ENCODE results near the gene OVCA2. TPM values are rescaled to one million over a fixed set of nuclear protein-coding genes. Genes with fewer than 3 reads are reported as not detected.
A peak's percentile ranks its signal among the peaks of the same experiment; 100 is the strongest.

The OVCA2 gene
- polyA plus RNA-seq (41.2 to 58.1 TPM (median 53.5 TPM) in 3 replicates), polyA minus RNA-seq (31.3 to 46.1 TPM (median 45.4 TPM) in 3 replicates)
- 3.8 TPM for polyA plus RNA-seq (2011; ENCODE audit: low read depth)
- polyA plus RNA-seq (2011; cell fraction: cytosol; rRNA removed), result 49.1 and 57.0 TPM in 2 replicates
- 17.6 and 24.7 TPM in 2 replicates for polyA plus RNA-seq (2011; cell fraction: nucleus; rRNA removed)
- 31.2 and 45.0 TPM in 2 replicates for polyA plus RNA-seq (2012; ENCODE audit: low replicate concordance)
- polyA minus RNA-seq (2011; cell fraction: cytosol; rRNA and poly(A)+ RNA removed), result 34.9 TPM
- polyA minus RNA-seq (2011; cell fraction: nucleus; rRNA and poly(A)+ RNA removed), result 3.7 and 4.8 TPM in 2 replicates

DNA sequence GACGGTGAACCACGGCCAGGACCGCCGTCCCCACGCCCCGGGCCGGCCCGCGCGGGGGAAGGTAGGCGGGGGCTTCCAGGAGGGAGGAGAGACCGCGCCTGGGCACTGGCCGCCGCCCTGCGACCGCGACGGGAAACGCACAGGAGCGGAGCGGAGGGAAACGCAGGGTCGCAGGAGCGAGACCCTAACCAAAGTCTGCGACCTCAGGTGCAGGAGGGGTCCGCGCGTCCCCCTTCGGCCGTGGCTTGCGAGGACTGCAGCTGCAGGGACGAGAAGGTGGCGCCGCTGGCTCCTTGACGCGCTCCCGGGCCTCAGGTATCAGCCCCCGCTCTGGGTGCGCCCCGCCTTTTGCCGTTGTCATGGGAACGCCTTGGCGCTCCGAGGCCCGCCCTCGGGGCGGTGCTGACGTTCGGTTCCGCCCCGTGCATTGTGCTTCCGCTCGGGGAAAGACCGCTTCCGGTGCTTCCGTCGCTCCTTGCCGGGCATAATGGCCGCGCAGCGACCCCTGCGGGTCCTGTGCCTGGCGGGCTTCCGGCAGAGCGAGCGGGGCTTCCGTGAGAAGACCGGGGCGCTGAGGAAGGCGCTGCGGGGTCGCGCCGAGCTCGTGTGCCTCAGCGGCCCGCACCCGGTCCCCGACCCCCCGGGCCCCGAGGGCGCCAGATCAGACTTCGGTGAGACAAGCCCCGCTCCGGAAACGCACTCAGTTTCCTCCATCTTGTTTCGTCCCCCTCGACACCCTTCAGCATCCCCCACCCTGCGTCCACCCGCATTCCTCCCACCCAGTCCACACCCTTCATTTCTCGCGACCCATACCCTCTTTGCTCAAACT lies at the start of gene OVCA2:
Gene OVCA2 (plus strand): TSS at position 462 of the 829 bp plus-strand sequence. CDS start 26 bp downstream, at position 488.
- H2AFZ ChIP-seq (ENCODE audit: control insufficient read depth, low read length), result peak within 1 kb of the TSS; percentile 95
- H3K9me3 ChIP-seq (ENCODE audit: control insufficient read depth, low read depth, low read length), result no peaks in the 10 kb centered on the region
- DNase-seq (ENCODE audit: low read depth, low spot score), result no peak
- H3K4me3 ChIP-seq (ENCODE audit: control insufficient read depth in 2 of 3, extremely low read depth in 1 of 3, insufficient read depth in 2 of 3, low read depth in 1 of 3, low read length in 3 of 3), result peak within 1 kb of the TSS; percentile 63 to 79 (median 72)
- peaks cover 31% of the 10 kb centered on the region for H3K4me1 ChIP-seq (ENCODE audit: control insufficient read depth, extremely low read depth, insufficient read depth, low read length)
- peaks cover 6% of the 10 kb centered on the region for H4K20me1 ChIP-seq (ENCODE audit: control insufficient read depth, extremely low read depth, insufficient read depth, low read length)
- peaks cover 9 to 19% of the 10 kb centered on the region in 2 experiments for H3K36me3 ChIP-seq (ENCODE audit: control insufficient read depth in 2 of 2, extremely low read depth in 1 of 2, insufficient read depth in 2 of 2, low read length in 2 of 2)
- H3K9ac ChIP-seq (ENCODE audit: control insufficient read depth, extremely low read depth, insufficient read depth, low read length), result peak within 1 kb of the TSS; percentile 81
- H3K79me2 ChIP-seq (ENCODE audit: control insufficient read depth, insufficient read depth, low read length), result peaks cover 16% of the 10 kb centered on the region
- H3K27ac ChIP-seq (ENCODE audit: control insufficient read depth, insufficient read depth, low read length), result peak within 1 kb of the TSS; percentile 76
- H3K27me3 ChIP-seq (ENCODE audit: control insufficient read depth, extremely low read depth, insufficient read depth, low read length), result no peaks in the 10 kb centered on the region
- H3K4me2 ChIP-seq (ENCODE audit: control insufficient read depth, extremely low read depth, insufficient read depth, low read depth, low read length), result peak within 1 kb of the TSS; percentile 71
- peak; percentile 82 for FAIRE-seq
- dilution Hi-C loops (cut with MboI; ENCODE audit: extremely low pct_ligation_motif_present, low sequenced_read_pairs), result no loop called here
- peaks cover 3% of the 10 kb centered on the region for H3K9me1 ChIP-seq (ENCODE audit: control insufficient read depth, extremely low read depth, insufficient read depth, low read length)
- TF ChIP-seq, protein P1, sequence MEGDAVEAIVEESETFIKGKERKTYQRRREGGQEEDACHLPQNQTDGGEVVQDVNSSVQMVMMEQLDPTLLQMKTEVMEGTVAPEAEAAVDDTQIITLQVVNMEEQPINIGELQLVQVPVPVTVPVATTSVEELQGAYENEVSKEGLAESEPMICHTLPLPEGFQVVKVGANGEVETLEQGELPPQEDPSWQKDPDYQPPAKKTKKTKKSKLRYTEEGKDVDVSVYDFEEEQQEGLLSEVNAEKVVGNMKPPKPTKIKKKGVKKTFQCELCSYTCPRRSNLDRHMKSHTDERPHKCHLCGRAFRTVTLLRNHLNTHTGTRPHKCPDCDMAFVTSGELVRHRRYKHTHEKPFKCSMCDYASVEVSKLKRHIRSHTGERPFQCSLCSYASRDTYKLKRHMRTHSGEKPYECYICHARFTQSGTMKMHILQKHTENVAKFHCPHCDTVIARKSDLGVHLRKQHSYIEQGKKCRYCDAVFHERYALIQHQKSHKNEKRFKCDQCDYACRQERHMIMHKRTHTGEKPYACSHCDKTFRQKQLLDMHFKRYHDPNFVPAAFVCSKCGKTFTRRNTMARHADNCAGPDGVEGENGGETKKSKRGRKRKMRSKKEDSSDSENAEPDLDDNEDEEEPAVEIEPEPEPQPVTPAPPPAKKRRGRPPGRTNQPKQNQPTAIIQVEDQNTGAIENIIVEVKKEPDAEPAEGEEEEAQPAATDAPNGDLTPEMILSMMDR (optimal IDR thresholded peaks at IDR 0.05 in 1 of 3, IDR thresholded peaks at IDR 0.05 in 1 of 3, conservative IDR thresholded peaks at IDR 0.05 in 1 of 3; ENCODE audit: extremely low read depth in 1 of 3, insufficient read depth in 2 of 3, low read length in 3 of 3), result peak in 2 of 3 experiments; percentile 36 to 52
- no peak for TF ChIP-seq EZH2 (IDR thresholded peaks at IDR 0.05; ENCODE audit: low read length)

DNA sequence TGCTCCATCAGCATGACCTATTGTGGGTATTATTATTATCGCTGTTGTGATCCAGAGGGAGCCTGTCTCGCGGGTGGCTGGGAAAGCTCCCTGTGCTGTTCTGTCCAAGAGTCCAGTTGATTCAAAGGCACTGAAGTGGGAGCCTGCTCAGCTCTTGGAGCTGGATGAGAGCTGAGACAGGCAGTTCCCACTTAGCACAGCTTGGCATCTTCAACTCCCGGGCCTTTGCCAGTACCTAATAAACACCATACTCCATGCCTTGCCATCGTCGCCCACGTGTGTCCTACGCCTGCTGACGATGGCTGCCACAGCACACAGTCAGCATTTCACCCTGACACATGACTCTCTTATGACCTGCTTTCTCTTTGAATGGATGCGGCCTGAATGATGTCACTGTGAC lies 49.3 kb upstream of the OVCA2 start:
- Histone ChIP-seq H3K9ac (ENCODE audit: control insufficient read depth, extremely low read depth, insufficient read depth, low read length) (no peak overlapping the region), H3K4me3 (ENCODE audit: control insufficient read depth in 2 of 3, extremely low read depth in 1 of 3, insufficient read depth in 2 of 3, low read depth in 1 of 3, low read length in 3 of 3) (no peak overlapping the region), H3K4me1 (ENCODE audit: control insufficient read depth, extremely low read depth, insufficient read depth, low read length) (peaks cover 22% of the 10 kb centered on the region), H3K9me1 (ENCODE audit: control insufficient read depth, extremely low read depth, insufficient read depth, low read length) (no peaks in the 10 kb centered on the region), H4K20me1 (ENCODE audit: control insufficient read depth, extremely low read depth, insufficient read depth, low read length) (no peaks in the 10 kb centered on the region), H3K27me3 (ENCODE audit: control insufficient read depth, extremely low read depth, insufficient read depth, low read length) (no peaks in the 10 kb centered on the region), H3K4me2 (ENCODE audit: control insufficient read depth, extremely low read depth, insufficient read depth, low read depth, low read length) (no peak overlapping the region), H3K9me3 (ENCODE audit: control insufficient read depth, low read depth, low read length) (no peaks in the 10 kb centered on the region), H3K79me2 (ENCODE audit: control insufficient read depth, insufficient read depth, low read length) (no peaks in the 10 kb centered on the region), H3K27ac (ENCODE audit: control insufficient read depth, insufficient read depth, low read length) (no peak overlapping the region), H3K36me3 (ENCODE audit: control insufficient read depth in 2 of 2, extremely low read depth in 1 of 2, insufficient read depth in 2 of 2, low read length in 2 of 2) (no peaks in the 10 kb centered on the region), H2AFZ (ENCODE audit: control insufficient read depth, low read length) (no peak overlapping the region)
- TF ChIP-seq, protein P1 (optimal IDR thresholded peaks at IDR 0.05 in 1 of 3, IDR thresholded peaks at IDR 0.05 in 1 of 3, conservative IDR thresholded peaks at IDR 0.05 in 1 of 3; ENCODE audit: extremely low read depth in 1 of 3, insufficient read depth in 2 of 3, low read length in 3 of 3), result no peak
- no peak for TF ChIP-seq EZH2 (IDR thresholded peaks at IDR 0.05; ENCODE audit: low read length)
- no peak for DNase-seq (ENCODE audit: low read depth, low spot score)
- FAIRE-seq, result no peak
- dilution Hi-C loops (cut with MboI; ENCODE audit: extremely low pct_ligation_motif_present, low sequenced_read_pairs), result no loop called here

All from keratinocyte (primary cell).